ENCODE data around the gene PDE4B.

The PDE4B gene

DNA sequence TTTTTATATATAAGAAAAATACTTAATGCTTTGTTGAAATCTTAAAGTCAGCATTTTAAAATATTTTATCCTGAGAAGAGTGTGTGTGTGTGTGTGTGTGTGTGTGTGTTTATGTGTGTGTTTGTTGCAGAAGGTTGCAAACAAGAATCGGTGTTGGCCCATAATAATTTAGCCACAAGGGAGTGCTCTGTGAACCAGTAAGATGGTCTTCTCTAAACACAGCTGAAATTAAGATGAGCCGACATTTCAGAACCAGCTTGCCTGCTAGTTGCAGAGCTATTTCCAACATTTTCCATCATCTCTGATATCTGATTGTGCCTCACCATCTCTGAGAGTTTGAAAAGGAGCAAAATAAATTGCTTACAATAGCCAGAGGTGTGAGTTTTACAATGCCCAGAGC is 582.4 kb downstream of the PDE4B start:
- TF ChIP-seq, protein P1, sequence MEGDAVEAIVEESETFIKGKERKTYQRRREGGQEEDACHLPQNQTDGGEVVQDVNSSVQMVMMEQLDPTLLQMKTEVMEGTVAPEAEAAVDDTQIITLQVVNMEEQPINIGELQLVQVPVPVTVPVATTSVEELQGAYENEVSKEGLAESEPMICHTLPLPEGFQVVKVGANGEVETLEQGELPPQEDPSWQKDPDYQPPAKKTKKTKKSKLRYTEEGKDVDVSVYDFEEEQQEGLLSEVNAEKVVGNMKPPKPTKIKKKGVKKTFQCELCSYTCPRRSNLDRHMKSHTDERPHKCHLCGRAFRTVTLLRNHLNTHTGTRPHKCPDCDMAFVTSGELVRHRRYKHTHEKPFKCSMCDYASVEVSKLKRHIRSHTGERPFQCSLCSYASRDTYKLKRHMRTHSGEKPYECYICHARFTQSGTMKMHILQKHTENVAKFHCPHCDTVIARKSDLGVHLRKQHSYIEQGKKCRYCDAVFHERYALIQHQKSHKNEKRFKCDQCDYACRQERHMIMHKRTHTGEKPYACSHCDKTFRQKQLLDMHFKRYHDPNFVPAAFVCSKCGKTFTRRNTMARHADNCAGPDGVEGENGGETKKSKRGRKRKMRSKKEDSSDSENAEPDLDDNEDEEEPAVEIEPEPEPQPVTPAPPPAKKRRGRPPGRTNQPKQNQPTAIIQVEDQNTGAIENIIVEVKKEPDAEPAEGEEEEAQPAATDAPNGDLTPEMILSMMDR (IDR thresholded peaks at IDR 0.05; ENCODE audit: low read length, missing control alignments): no peak
- no peak for DNase-seq (ENCODE audit: low read depth)

GRCh38 chr1:66380452-66381212 is 587.9 kb downstream of the PDE4B start:
- no peak overlapping the region for H3K4me3 ChIP-seq (replicated peaks; ENCODE audit: low read depth, low read length)
- TF ChIP-seq, protein P1 (IDR thresholded peaks at IDR 0.05; ENCODE audit: low read length, missing control alignments): no peak
- DNase-seq (ENCODE audit: low read depth): no peak

More for the DNA sequence above, 582.4 kb downstream of the PDE4B start:
- no peak overlapping the region for H3K4me3 ChIP-seq (replicated peaks; ENCODE audit: low read depth, low read length)

GRCh38 chr1:66381621-66382275 is 589.1 kb downstream of the PDE4B start:
- DNase-seq (ENCODE audit: low read depth): no peak
- TF ChIP-seq, protein P1 (IDR thresholded peaks at IDR 0.05; ENCODE audit: low read length, missing control alignments): no peak
- H3K4me3 ChIP-seq (replicated peaks; ENCODE audit: low read depth, low read length): no peak overlapping the region

- no peak for DNase-seq (ENCODE audit: low read depth)
- H3K4me3 ChIP-seq (replicated peaks; ENCODE audit: low read depth, low read length): no peak overlapping the region
- TF ChIP-seq, protein P1 (IDR thresholded peaks at IDR 0.05; ENCODE audit: low read length, missing control alignments): no peak
Measured at GRCh38 chr1:66383168-66383567, 590.5 kb downstream of the PDE4B start.

GRCh38 chr1:66383611-66384010 is 590.9 kb downstream of the PDE4B start:
- no peak for DNase-seq (ENCODE audit: low read depth)
- TF ChIP-seq, protein P1 (IDR thresholded peaks at IDR 0.05; ENCODE audit: low read length, missing control alignments): no peak
- H3K4me3 ChIP-seq (replicated peaks; ENCODE audit: low read depth, low read length): no peak overlapping the region

- DNase-seq (ENCODE audit: low read depth): no peak
- H3K4me3 ChIP-seq (replicated peaks; ENCODE audit: low read depth, low read length): no peak overlapping the region
- TF ChIP-seq, protein P1 (IDR thresholded peaks at IDR 0.05; ENCODE audit: low read length, missing control alignments): no peak
Measured at GRCh38 chr1:66384258-66384921, 591.7 kb downstream of the PDE4B start.

Measured in fibroblast of pulmonary artery (primary cell).